Measurements from ENCODE around the gene CLDN19. TPM values are rescaled to one million over a fixed set of nuclear protein-coding genes. Genes with fewer than 3 reads are reported as not detected.

Gene CLDN19, protein sequence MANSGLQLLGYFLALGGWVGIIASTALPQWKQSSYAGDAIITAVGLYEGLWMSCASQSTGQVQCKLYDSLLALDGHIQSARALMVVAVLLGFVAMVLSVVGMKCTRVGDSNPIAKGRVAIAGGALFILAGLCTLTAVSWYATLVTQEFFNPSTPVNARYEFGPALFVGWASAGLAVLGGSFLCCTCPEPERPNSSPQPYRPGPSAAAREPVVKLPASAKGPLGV
- not detected in 2 replicates for total RNA-seq

GRCh38 chr1:42739753-42740700 lies at the start of gene CLDN19:
TSS of gene CLDN19 (minus strand) at chr1:42740236. CDS start at chr1:42740063, 173 bp downstream.

GRCh38 chr1:42784946-42785693 lies 45.1 kb upstream of the CLDN19 start, which contains the start of gene TMEM269:
TSS of gene TMEM269 (plus strand) at chr1:42784991. CDS start at chr1:42789894, 4,903 bp downstream.

GRCh38 chr1:42766741-42767509 lies 26.9 kb upstream of the CLDN19 start, which contains the start of the genes C1orf50 and P3H1:
TSS of gene C1orf50 (plus strand) at chr1:42767249. CDS start at chr1:42767312, 63 bp downstream.
TSS of gene P3H1 (minus strand) at chr1:42767028. CDS start at chr1:42766971, 57 bp downstream.

Other genes with a start within 250 kb of the CLDN19 start
- gene PPIH, start 81.8 kb downstream of the CLDN19 start, total RNA-seq: 18.7 and 34.5 TPM in 2 replicates
- 514 and 596 TPM in 2 replicates for gene YBX1, start 57.8 kb downstream of the CLDN19 start, total RNA-seq
- gene P3H1, start 26.8 kb upstream of the CLDN19 start, total RNA-seq: 144 and 214 TPM in 2 replicates
- 2.2 and 7.5 TPM in 2 replicates for gene C1orf50, start 27.0 kb upstream of the CLDN19 start, total RNA-seq
- gene TMEM269, start 44.8 kb upstream of the CLDN19 start, total RNA-seq: under 0.01 TPM in 1 of 2 replicates, not detected in the other
- 6.7 and 18.8 TPM in 2 replicates for gene ERMAP, start 76.9 kb upstream of the CLDN19 start, total RNA-seq
- 15.7 and 23.0 TPM in 2 replicates for gene SVBP, start 77.2 kb upstream of the CLDN19 start, total RNA-seq
- gene ZNF691, start 106.4 kb upstream of the CLDN19 start, total RNA-seq: 7.5 and 8.3 TPM in 2 replicates
- 85.2 and 131 TPM in 2 replicates for gene SLC2A1, start 218.6 kb upstream of the CLDN19 start, total RNA-seq

All from pericardium fibroblast (primary cell).